Adrenal gland (tissue), 12 donors: ENCODE measurements around the gene DCXR. TPM values are rescaled to one million over a fixed set of nuclear protein-coding genes. Genes with fewer than 3 reads are reported as not detected.

ENCODE experiments used
- polyA plus RNA-seq, 3 donors: library from polyadenylated mRNA; stranded (reverse); fragments of 200-250 nt in 2 of 3; fragments of 350-450 nt in 1 of 3; fragmentation: Illumina TruSeq in 1 of 3; extraction: RNeasy Lipid Tissue Mini Kit (QIAGEN cat#74804) in 1 of 3; gene quantifications; one replicate each; pipeline ENCODE4 v1.2.3, GENCODE V29; 2013 to 2014
- total RNA-seq, 9 donors: library from RNA; depleted of rRNA in 4 of 9; stranded (reverse); fragments of >200 nt in 4 of 9; fragments of 120-200 nt in 1 of 9; fragmentation: NEBNext Ultra II Directional in 1 of 9; extraction: Animal tissue kit (Norgen Biotek cat#: 25700) in 1 of 9; gene quantifications; one replicate each; pipeline versions ENCODE4 v1.1.0 to v1.2.4, GENCODE V29; 2013 to 2023
- donor health status: healthy with polysubstance abuse.
- donor health status: Bipolar disorder and iron deficiency.
- donor health status: DM: yes; HTN: yes; CAD: no.
- donor health status: DM: no; HTN: no; CAD: no.
- donor health status: DM: no; HTN: no; CAD: no.
- donor health status: DM: yes; HTN: yes; CAD: no.

DCXR gene
- total and polyA plus RNA-seq, 12 donors: 66.9 to 183 (median 104) TPM

Other genes with a start within 250 kb of the DCXR start
- 1 to 10 TPM in 3 of 9 donors, under 1 TPM in 3, not detected in 3; 0.11 to 2.9 (median 1.2) TPM for gene GCGR, start 233.5 kb downstream of the DCXR start, total RNA-seq
- gene GCGR, start 233.5 kb downstream of the DCXR start, polyA plus RNA-seq: 10 to 100 TPM in 1 of 3 donors, 1 to 10 TPM in 1, under 1 TPM in 1; 0.29 to 48.7 (median 4.1) TPM
- 100 to 1,000 TPM in 2 of 9 donors, 10 to 100 TPM in 7; 63.5 to 115 (median 82.5) TPM for gene MCRIP1, start 204.4 kb downstream of the DCXR start, total RNA-seq
- 100 to 1,000 TPM in 2 of 3 donors, 1 to 10 TPM in 1; 5.0 to 248 (median 144) TPM for gene MCRIP1, start 204.4 kb downstream of the DCXR start, polyA plus RNA-seq
- under 1 TPM in 3 of 9 donors, not detected in 6; 0.11 to 0.92 (median 0.46) TPM for gene PPP1R27, start 202.6 kb downstream of the DCXR start, total RNA-seq
- gene PPP1R27, start 202.6 kb downstream of the DCXR start, polyA plus RNA-seq: 1 to 10 TPM in 2 of 3 donors, under 1 TPM in 1; 0.22 to 3.1 (median 2.6) TPM
- gene P4HB, start 177.2 kb downstream of the DCXR start, total RNA-seq: 1,000 to 10,000 TPM in 5 of 9 donors, 100 to 1,000 TPM in 4; 583 to 2,018 (median 1,095) TPM
- 1,000 to 10,000 TPM in 1 of 3 donors, 100 to 1,000 TPM in 2; 546 to 2,717 (median 747) TPM for gene P4HB, start 177.2 kb downstream of the DCXR start, polyA plus RNA-seq
- gene ARHGDIA, start 166.4 kb downstream of the DCXR start, total RNA-seq: 100 to 1,000 TPM; 123 to 491 (median 203) TPM
- 100 to 1,000 TPM; 180 to 324 (median 250) TPM for gene ARHGDIA, start 166.4 kb downstream of the DCXR start, polyA plus RNA-seq
- 10 to 100 TPM; 15.2 to 69.3 (median 45.1) TPM for gene ALYREF, start 146.1 kb downstream of the DCXR start, total RNA-seq
- 10 to 100 TPM; 13.0 to 28.2 (median 15.2) TPM for gene ALYREF, start 146.1 kb downstream of the DCXR start, polyA plus RNA-seq
- 100 to 1,000 TPM; 102 to 226 (median 134) TPM for gene ANAPC11, start 146.0 kb downstream of the DCXR start, total RNA-seq
- 100 to 1,000 TPM in 2 of 3 donors, 10 to 100 TPM in 1; 21.2 to 242 (median 112) TPM for gene ANAPC11, start 146.0 kb downstream of the DCXR start, polyA plus RNA-seq
- 1 to 10 TPM in 1 of 9 donors, under 1 TPM in 4, not detected in 4; 0.18 to 2.5 (median 0.42) TPM for gene NPB, start 135.5 kb downstream of the DCXR start, total RNA-seq
- gene NPB, start 135.5 kb downstream of the DCXR start, polyA plus RNA-seq: under 1 TPM; 0.07 to 0.57 (median 0.24) TPM
- gene PCYT2, start 126.3 kb downstream of the DCXR start, total RNA-seq: 10 to 100 TPM; 19.8 to 31.6 (median 29.0) TPM
- gene PCYT2, start 126.3 kb downstream of the DCXR start, polyA plus RNA-seq: 10 to 100 TPM; 32.5 to 41.2 (median 37.5) TPM
- gene SIRT7, start 119.5 kb downstream of the DCXR start, total RNA-seq: 10 to 100 TPM; 10.4 to 25.2 (median 14.6) TPM
- gene SIRT7, start 119.5 kb downstream of the DCXR start, polyA plus RNA-seq: 10 to 100 TPM in 2 of 3 donors, 1 to 10 TPM in 1; 4.2 to 49.8 (median 33.3) TPM
- 10 to 100 TPM; 10.5 to 44.5 (median 25.0) TPM for gene MAFG, start 110.0 kb downstream of the DCXR start, total RNA-seq
- gene MAFG, start 110.0 kb downstream of the DCXR start, polyA plus RNA-seq: 10 to 100 TPM in 1 of 3 donors, 1 to 10 TPM in 2; 7.7 to 13.0 (median 8.9) TPM
- 10 to 100 TPM in 1 of 9 donors, 1 to 10 TPM in 7, under 1 TPM in 1; 0.79 to 10.2 (median 5.1) TPM for gene PYCR1, start 100.4 kb downstream of the DCXR start, total RNA-seq
- gene PYCR1, start 100.4 kb downstream of the DCXR start, polyA plus RNA-seq: 1 to 10 TPM; 1.8 to 5.4 (median 2.0) TPM
- not detected for gene MYADML2, start 90.5 kb downstream of the DCXR start, total RNA-seq
- gene MYADML2, start 90.5 kb downstream of the DCXR start, polyA plus RNA-seq: not detected
- gene NOTUM, start 76.5 kb downstream of the DCXR start, total RNA-seq: 1 to 10 TPM in 3 of 9 donors, under 1 TPM in 4, not detected in 2; 0.11 to 9.7 (median 0.95) TPM
- gene NOTUM, start 76.5 kb downstream of the DCXR start, polyA plus RNA-seq: under 1 TPM in 2 of 3 donors, not detected in 1; 0.07 to 0.40 TPM
- gene ASPSCR1, start 60.1 kb downstream of the DCXR start, total RNA-seq: 10 to 100 TPM; 19.9 to 45.9 (median 27.5) TPM
- 100 to 1,000 TPM in 1 of 3 donors, 10 to 100 TPM in 2; 10.2 to 177 (median 96.5) TPM for gene ASPSCR1, start 60.1 kb downstream of the DCXR start, polyA plus RNA-seq
- 10 to 100 TPM; 24.3 to 75.9 (median 47.0) TPM for gene CENPX, start 14.8 kb downstream of the DCXR start, total RNA-seq
- gene CENPX, start 14.8 kb downstream of the DCXR start, polyA plus RNA-seq: 10 to 100 TPM; 11.2 to 70.9 (median 58.3) TPM
- gene LRRC45, start 14.4 kb downstream of the DCXR start, total RNA-seq: 10 to 100 TPM in 6 of 9 donors, 1 to 10 TPM in 3; 3.0 to 24.2 (median 11.0) TPM
- 10 to 100 TPM in 2 of 3 donors, 1 to 10 TPM in 1; 1.2 to 24.5 (median 15.4) TPM for gene LRRC45, start 14.4 kb downstream of the DCXR start, polyA plus RNA-seq
- gene RAC3, start 6.0 kb downstream of the DCXR start, total RNA-seq: 10 to 100 TPM in 1 of 9 donors, 1 to 10 TPM in 8; 3.0 to 13.5 (median 4.5) TPM
- 10 to 100 TPM in 1 of 3 donors, 1 to 10 TPM in 2; 1.6 to 10.5 (median 9.0) TPM for gene RAC3, start 6.0 kb downstream of the DCXR start, polyA plus RNA-seq
- gene RFNG, start 14.1 kb upstream of the DCXR start, total RNA-seq: 10 to 100 TPM; 21.2 to 69.5 (median 47.3) TPM
- 10 to 100 TPM; 21.2 to 78.0 (median 74.0) TPM for gene RFNG, start 14.1 kb upstream of the DCXR start, polyA plus RNA-seq
- gene GPS1, start 14.2 kb upstream of the DCXR start, total RNA-seq: 100 to 1,000 TPM in 7 of 9 donors, 10 to 100 TPM in 2; 77.4 to 130 (median 112) TPM
- gene GPS1, start 14.2 kb upstream of the DCXR start, polyA plus RNA-seq: 100 to 1,000 TPM in 2 of 3 donors, 10 to 100 TPM in 1; 37.4 to 305 (median 246) TPM
- gene DUS1L, start 28.1 kb upstream of the DCXR start, total RNA-seq: 100 to 1,000 TPM in 1 of 9 donors, 10 to 100 TPM in 8; 62.0 to 109 (median 74.5) TPM
- 100 to 1,000 TPM in 2 of 3 donors, 10 to 100 TPM in 1; 38.5 to 397 (median 291) TPM for gene DUS1L, start 28.1 kb upstream of the DCXR start, polyA plus RNA-seq
- 100 to 1,000 TPM in 3 of 9 donors, 10 to 100 TPM in 6; 46.1 to 276 (median 81.8) TPM for gene FASN, start 60.5 kb upstream of the DCXR start, total RNA-seq
- gene FASN, start 60.5 kb upstream of the DCXR start, polyA plus RNA-seq: 100 to 1,000 TPM in 1 of 3 donors, 10 to 100 TPM in 2; 18.9 to 273 (median 59.0) TPM
- gene CCDC57, start 175.1 kb upstream of the DCXR start, total RNA-seq: 10 to 100 TPM; 12.2 to 51.3 (median 25.1) TPM
- 100 to 1,000 TPM in 2 of 3 donors, 1 to 10 TPM in 1; 7.1 to 275 (median 129) TPM for gene CCDC57, start 175.1 kb upstream of the DCXR start, polyA plus RNA-seq
- 10 to 100 TPM in 8 of 9 donors, 1 to 10 TPM in 1; 5.3 to 58.6 (median 36.7) TPM for gene SLC16A3, start 191.3 kb upstream of the DCXR start, total RNA-seq
- 10 to 100 TPM in 2 of 3 donors, 1 to 10 TPM in 1; 2.7 to 14.4 (median 10.5) TPM for gene SLC16A3, start 191.3 kb upstream of the DCXR start, polyA plus RNA-seq
- gene CSNK1D, start 236.0 kb upstream of the DCXR start, total RNA-seq: 100 to 1,000 TPM in 4 of 9 donors, 10 to 100 TPM in 5; 23.7 to 185 (median 70.0) TPM
- gene CSNK1D, start 236.0 kb upstream of the DCXR start, polyA plus RNA-seq: 100 to 1,000 TPM; 126 to 171 (median 153) TPM